Subcutaneous adipose tissue (tissue), 4 donors: ENCODE results near the gene CRYM. TPM values are rescaled to one million over a fixed set of nuclear protein-coding genes. Genes with fewer than 3 reads are reported as not detected.

Experiments used
- total RNA-seq, 4 donors: library from RNA; depleted of rRNA; stranded (reverse); fragments of >200 nt; gene quantifications; one replicate each; pipeline ENCODE4 v1.1.0, GENCODE V29; 2016
- TF ChIP-seq, protein P1 (sequence below): fragments of 450-650 bp; IDR thresholded peaks from one replicate; pipeline ENCODE4 v1.5.1; 2016; ENCODE audit warnings: low read depth, mild to moderate bottlenecking, control low read depth, antibody characterized with exemption, moderate library complexity

Gene CRYM
- total RNA-seq, 4 donors from 2014 or later = 0.85 to 3.1 (median 1.9) TPM; not detected in 1

- TF ChIP-seq, protein P1, sequence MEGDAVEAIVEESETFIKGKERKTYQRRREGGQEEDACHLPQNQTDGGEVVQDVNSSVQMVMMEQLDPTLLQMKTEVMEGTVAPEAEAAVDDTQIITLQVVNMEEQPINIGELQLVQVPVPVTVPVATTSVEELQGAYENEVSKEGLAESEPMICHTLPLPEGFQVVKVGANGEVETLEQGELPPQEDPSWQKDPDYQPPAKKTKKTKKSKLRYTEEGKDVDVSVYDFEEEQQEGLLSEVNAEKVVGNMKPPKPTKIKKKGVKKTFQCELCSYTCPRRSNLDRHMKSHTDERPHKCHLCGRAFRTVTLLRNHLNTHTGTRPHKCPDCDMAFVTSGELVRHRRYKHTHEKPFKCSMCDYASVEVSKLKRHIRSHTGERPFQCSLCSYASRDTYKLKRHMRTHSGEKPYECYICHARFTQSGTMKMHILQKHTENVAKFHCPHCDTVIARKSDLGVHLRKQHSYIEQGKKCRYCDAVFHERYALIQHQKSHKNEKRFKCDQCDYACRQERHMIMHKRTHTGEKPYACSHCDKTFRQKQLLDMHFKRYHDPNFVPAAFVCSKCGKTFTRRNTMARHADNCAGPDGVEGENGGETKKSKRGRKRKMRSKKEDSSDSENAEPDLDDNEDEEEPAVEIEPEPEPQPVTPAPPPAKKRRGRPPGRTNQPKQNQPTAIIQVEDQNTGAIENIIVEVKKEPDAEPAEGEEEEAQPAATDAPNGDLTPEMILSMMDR = no peak
Measured at GRCh38 chr16:21262779-21263639, 15.1 kb downstream of the CRYM start.

DNA sequence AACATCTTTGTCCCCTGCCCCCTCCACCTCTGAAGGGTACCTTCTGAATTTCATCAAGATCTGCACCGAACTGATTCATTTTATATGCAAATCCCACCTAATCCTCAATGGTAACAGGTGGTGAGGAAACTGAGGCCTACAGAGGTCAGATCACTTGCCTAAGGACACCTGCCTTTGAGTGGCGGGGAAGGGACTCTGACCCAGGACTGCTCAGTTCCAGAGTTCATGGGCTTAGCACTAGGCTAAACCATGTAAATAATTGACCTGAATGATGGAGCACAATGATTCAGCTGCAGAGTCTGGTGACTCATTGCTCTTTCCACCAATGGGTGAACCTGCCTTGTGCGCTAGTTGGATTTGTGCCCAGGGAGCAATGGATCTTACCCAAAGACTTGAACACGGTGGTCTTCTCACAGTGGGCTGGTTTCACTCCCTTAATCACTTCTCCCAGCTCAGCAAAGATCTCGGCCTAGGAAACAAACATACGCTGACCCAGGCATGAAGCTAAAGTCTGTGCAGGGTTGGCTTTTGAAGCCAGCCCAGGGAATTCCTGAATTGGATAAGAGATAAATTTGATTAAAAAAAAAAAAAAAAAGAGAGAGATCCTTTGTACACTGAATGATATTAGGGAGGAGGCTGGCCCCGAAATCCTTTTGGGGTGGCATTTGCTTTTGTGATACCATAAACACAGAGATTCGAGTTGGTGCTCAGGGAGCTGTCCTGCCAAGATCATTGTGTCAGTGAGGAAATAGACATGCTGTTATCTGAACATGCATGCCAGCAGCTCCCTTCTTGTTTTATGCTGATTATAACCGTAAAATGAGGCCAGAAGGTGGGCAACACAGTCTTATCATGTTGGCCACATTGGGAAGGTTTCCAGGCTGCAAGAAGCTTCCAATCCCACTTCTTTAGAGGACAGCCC lies 17.0 kb downstream of the CRYM start:
- TF ChIP-seq, protein P1 = no peak

GRCh38 chr16:21257284-21257683 lies 20.8 kb downstream of the CRYM start:
- TF ChIP-seq, protein P1 = no peak

DNA sequence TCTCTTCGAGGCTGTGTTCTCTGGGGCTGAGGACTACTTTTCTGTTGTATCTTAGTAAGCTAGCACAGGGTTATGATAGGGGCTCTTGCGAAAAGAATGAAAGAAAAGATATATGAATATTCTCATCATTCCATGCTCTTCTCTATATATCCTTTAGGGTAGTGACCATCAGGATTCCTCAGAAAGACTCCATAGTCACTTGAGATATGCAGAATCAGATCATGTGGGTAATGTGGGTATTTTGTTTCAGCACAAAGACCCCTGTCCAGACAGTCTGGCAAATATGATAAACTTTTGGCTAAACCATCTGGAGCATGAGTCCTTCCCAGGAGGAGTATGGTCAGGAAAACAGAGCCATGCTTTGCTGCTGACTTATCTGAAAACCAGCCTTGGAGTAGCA lies 21.5 kb downstream of the CRYM start:
- TF ChIP-seq, protein P1 = no peak

- TF ChIP-seq, protein P1 = no peak
Measured at GRCh38 chr16:21253470-21253869, 24.6 kb downstream of the CRYM start.

- TF ChIP-seq, protein P1 = no peak
Measured at GRCh38 chr16:21250072-21250923, 27.8 kb downstream of the CRYM start.
